ENCODE results near the gene RASSF8.

GRCh38 chr12:25926536-25926935, 31.9 kb upstream of the RASSF8 start:
- TF ChIP-seq NRF1 (conservative IDR thresholded peaks at IDR 0.05 in 1 of 2, IDR thresholded peaks at IDR 0.05 in 1 of 2) (no peak), CUX1 (CRISPR knock-in tag; IDR thresholded peaks at IDR 0.05) (no peak), KDM2B (CRISPR knock-in tag; IDR thresholded peaks at IDR 0.05) (no peak)
